ENCODE measurements around the gene CLCNKB. TPM values are rescaled to one million over a fixed set of nuclear protein-coding genes. Genes with fewer than 3 reads are reported as not detected.

Gene CLCNKB
- total RNA-seq, 1 experiment from 2014 or later = 0.81 TPM

- CTCF ChIA-PET = no interaction called here
- ATAC-seq (no peak), DNase-seq (ENCODE audit: low read depth, low spot score) (no peak)
- Histone ChIP-seq H3K4me3 (replicated peaks in 1 of 2; ENCODE audit: low read depth in 1 of 2, low read length in 2 of 2) (no peak overlapping the region), H3K27me3 (ENCODE audit: insufficient read depth, low read length) (no peaks in the 10 kb centered on the region), H3K4me1 (ENCODE audit: control insufficient read depth in 1 of 2, insufficient read depth in 2 of 2, low read length in 2 of 2) (peaks cover 2 to 9% of the 10 kb centered on the region in 2 experiments; a peak in 2 of 4 replicates), H3K79me2 (ENCODE audit: insufficient read depth, low read length) (no peaks in the 10 kb centered on the region), H3K36me3 (ENCODE audit: control insufficient read depth in 1 of 2, insufficient read depth in 2 of 2, low read length in 2 of 2) (no peaks in the 10 kb centered on the region), H3K9ac (ENCODE audit: low read length) (no peak overlapping the region), H3K4me2 (ENCODE audit: low read length) (no peak overlapping the region), H3K9me2 (ENCODE audit: insufficient read depth) (no peaks in the 10 kb centered on the region), H4K20me1 (ENCODE audit: insufficient read depth) (no peaks in the 10 kb centered on the region), H3K9me3 (ENCODE audit: control insufficient read depth in 1 of 2, insufficient read depth in 1 of 2, low read depth in 1 of 2, low read length in 2 of 2) (no peaks in the 10 kb centered on the region), H2AFZ (ENCODE audit: low read depth, low read length, poor library complexity, severe bottlenecking) (no peak overlapping the region), H3K27ac (ENCODE audit: low read depth, low read length) (no peak overlapping the region)
- RAD21 ChIA-PET (ENCODE audit: low non-redundant PET in 1 of 2, low total read pairs in 2 of 2, uncharacterized antibody in 2 of 2, unreplicated experiment in 2 of 2) = no interaction called here
- POLR2A ChIA-PET = no interaction called here
- BruUV-seq (replicated peaks) = no TSS peak
- TF ChIP-seq ZFX (IDR thresholded peaks at IDR 0.05) (no peak), SP1 (IDR thresholded peaks at IDR 0.05; ENCODE audit: low read depth) (no peak), CTCF (IDR thresholded peaks at IDR 0.05 in 2 of 3, conservative IDR thresholded peaks at IDR 0.05 in 1 of 3; ENCODE audit: borderline replicate concordance in 1 of 3, insufficient read depth in 1 of 3, low read depth in 2 of 3, low read length in 2 of 3) (no peak), ZBTB33 (IDR thresholded peaks at IDR 0.05; ENCODE audit: extremely low read depth, insufficient replicate concordance, low read length) (no peak), REST (IDR thresholded peaks at IDR 0.05; ENCODE audit: low read depth) (no peak), ELF1 (IDR thresholded peaks at IDR 0.05; ENCODE audit: borderline replicate concordance, low read depth) (no peak), EZH2phosphoT487 (IDR thresholded peaks at IDR 0.05; ENCODE audit: borderline replicate concordance) (no peak), FOSL1 (IDR thresholded peaks at IDR 0.05; ENCODE audit: low read depth) (no peak), EGR1 (IDR thresholded peaks at IDR 0.05; ENCODE audit: low read depth) (no peak), CEBPB (IDR thresholded peaks at IDR 0.05; ENCODE audit: low read depth) (no peak), MAX (IDR thresholded peaks at IDR 0.05) (no peak), JUND (IDR thresholded peaks at IDR 0.05) (no peak), TCF7L2 (IDR thresholded peaks at IDR 0.05; ENCODE audit: borderline replicate concordance, extremely low read depth, insufficient read depth, insufficient read length) (no peak), RAD21 (IDR thresholded peaks at IDR 0.05; ENCODE audit: low read depth) (no peak), CBX3 (IDR thresholded peaks at IDR 0.05; ENCODE audit: low read depth) (no peak), EZH2 (IDR thresholded peaks at IDR 0.05) (no peak), SIN3A (IDR thresholded peaks at IDR 0.05; ENCODE audit: low read depth) (no peak)
- intact Hi-C loops (cut with micrococcal nuclease) = no loop called here
These were observed 6.7 kb downstream of the CLCNKB start for GRCh38 chr1:16050328-16050727.

All from HCT116 (cell line).